H4 (cell line): ENCODE measurements around the gene GYG2. TPM values are rescaled to one million over a fixed set of nuclear protein-coding genes. Genes with fewer than 3 reads are reported as not detected.

Experiments
- DNase-seq: peaks from one replicate; pipeline ENCODE4 v3.0.0-alpha.2; 2015; ENCODE audit warnings: low spot score
- total RNA-seq: library from RNA; depleted of rRNA; stranded (reverse); fragments of >200 nt; shearing (Covaris generic); gene quantifications from 2 replicates; pipeline ENCODE4 v1.2.3, GENCODE V29; 2014

The GYG2 gene
- total RNA-seq, 1 experiment from 2014 or later = 9.6 TPM

- DNase-seq = peak; percentile 40
Observed at GRCh38 chrX:2812161-2812907, 16.4 kb upstream of the GYG2 start.

GRCh38 chrX:2817036-2817435 is 11.7 kb upstream of the GYG2 start:
- DNase-seq = no peak

GRCh38 chrX:2819345-2820135 is 9.2 kb upstream of the GYG2 start:
- peak; percentile 11 for DNase-seq

- DNase-seq = no peak
Observed at GRCh38 chrX:2820136-2820771, 8.5 kb upstream of the GYG2 start.

- DNase-seq = no peak
Observed at GRCh38 chrX:2823795-2824386, 4.8 kb upstream of the GYG2 start.

- no peak for DNase-seq
Observed at GRCh38 chrX:2824886-2825285, 3.8 kb upstream of the GYG2 start.

- no peak for DNase-seq
Observed at GRCh38 chrX:2828959-2829411, 255 bp downstream of the GYG2 start.

GRCh38 chrX:2829469-2830246 is 928 bp downstream of the GYG2 start:
- no peak for DNase-seq

- no peak for DNase-seq
Observed at GRCh38 chrX:2831471-2832228, 2.9 kb downstream of the GYG2 start.

- no peak for DNase-seq
Observed at GRCh38 chrX:2837961-2838360, 9.2 kb downstream of the GYG2 start.

GRCh38 chrX:2840961-2841360 is 12.2 kb downstream of the GYG2 start:
- DNase-seq = no peak

- DNase-seq = peak; percentile 32
Observed at GRCh38 chrX:2841537-2841936, 12.8 kb downstream of the GYG2 start.

- DNase-seq = no peak
Observed at GRCh38 chrX:2846992-2847391, 18.3 kb downstream of the GYG2 start.

GRCh38 chrX:2848871-2849301 is 20.2 kb downstream of the GYG2 start:
- DNase-seq = peak; percentile 45

GRCh38 chrX:2854918-2855317 is 26.2 kb downstream of the GYG2 start:
- DNase-seq = no peak

- no peak for DNase-seq
Observed at GRCh38 chrX:2855761-2856160, 27.0 kb downstream of the GYG2 start.

GRCh38 chrX:2857566-2857965 is 28.8 kb downstream of the GYG2 start:
- DNase-seq = no peak

GRCh38 chrX:2859197-2859797 is 30.6 kb downstream of the GYG2 start:
- no peak for DNase-seq

GRCh38 chrX:2862404-2862803 is 33.7 kb downstream of the GYG2 start:
- no peak for DNase-seq

GRCh38 chrX:2863646-2864045 is 34.9 kb downstream of the GYG2 start:
- DNase-seq = no peak
